WTC11 (cell line): Measurements from ENCODE around the gene TFAP2B. TPM values are rescaled to one million over a fixed set of nuclear protein-coding genes. Genes with fewer than 3 reads are reported as not detected.

Experiments
- ATAC-seq: fragments of 200-7000 bp; cut with Tn5 transposase; 2 replicates; pipeline ENCODE4 v1.10.0; 2021; ENCODE audit warnings: mild to moderate bottlenecking, moderate library complexity
- CTCF ChIA-PET: fragments of 300-600 bp; sonication (Branson Sonifier 250); formaldehyde crosslinking; loops from one replicate; lab custom pipeline; 2021; ENCODE audit warnings: antibody characterized with exemption; lab: Charles Lee
- POLR2A ChIA-PET: fragments of 350-600 bp; sonication (Branson Sonifier 250); formaldehyde crosslinking; loops from one replicate; lab custom pipeline; 2021; ENCODE audit warnings: antibody characterized with exemption; lab: Charles Lee
- DNase-seq: peaks from one replicate; pipeline ENCODE4 v3.0.0; 2021; ENCODE audit warnings: low spot score
- H3K27ac Mint-ChIP-seq: 2 replicates; pipeline ENCODE4 v1.8.0; 2021; ENCODE audit warnings: mixed read lengths
- H3K27me3 Mint-ChIP-seq: 2 replicates; pipeline ENCODE4 v1.8.0; 2021; ENCODE audit warnings: low read depth, mild to moderate bottlenecking, moderate library complexity, mixed read lengths
- H3K36me3 Mint-ChIP-seq: 2 replicates; pipeline ENCODE4 v1.8.0; 2021; ENCODE audit warnings: mixed read lengths
- H3K4me1 Mint-ChIP-seq: 2 replicates; pipeline ENCODE4 v1.8.0; 2022; ENCODE audit warnings: mixed read lengths
- H3K4me3 Mint-ChIP-seq: 2 replicates; pipeline ENCODE4 v1.8.0; 2021; ENCODE audit warnings: mild to moderate bottlenecking, moderate library complexity, mixed read lengths
- H3K9me3 Mint-ChIP-seq: 2 replicates; pipeline ENCODE4 v1.8.0; 2021; ENCODE audit warnings: mixed read lengths
- AR ChIP-seq: fragments of 250-450 bp; sonication (Bioruptor Pico); IDR thresholded peaks from 2 replicates; pipeline ENCODE4 v1.9.0; 2021; ENCODE audit warnings: mild to moderate bottlenecking
- ARID4B ChIP-seq: sonication (generic); formaldehyde crosslinking; IDR thresholded peaks from 2 replicates; pipeline ENCODE4 v1.8.0; 2023; ENCODE audit warnings: missing genetic modification reagents, mild to moderate bottlenecking, borderline replicate concordance
- CDX4 ChIP-seq: fragments of 250-450 bp; sonication (Bioruptor Pico); IDR thresholded peaks from 2 replicates; pipeline ENCODE4 v1.9.0; 2021; ENCODE audit warnings: moderate library complexity, mild to moderate bottlenecking, inconsistent platforms, borderline replicate concordance
- CREB1 ChIP-seq: sonication (generic); formaldehyde crosslinking; IDR thresholded peaks from 2 replicates; pipeline ENCODE4 v1.8.0; 2023; ENCODE audit warnings: mild to moderate bottlenecking, missing genetic modification reagents
- ESRRA ChIP-seq: sonication (generic); formaldehyde crosslinking; IDR thresholded peaks from 2 replicates; pipeline ENCODE4 v1.8.1; 2022; ENCODE audit warnings: mild to moderate bottlenecking, missing genetic modification reagents, borderline replicate concordance
- ETV6 ChIP-seq: sonication (generic); formaldehyde crosslinking; IDR thresholded peaks from 2 replicates; pipeline ENCODE4 v1.8.1; 2022; ENCODE audit warnings: mild to moderate bottlenecking, missing genetic modification reagents
- FOXJ3 ChIP-seq: sonication (generic); formaldehyde crosslinking; IDR thresholded peaks from 2 replicates; pipeline ENCODE4 v1.9.0; 2021; ENCODE audit warnings: missing genetic modification reagents, mild to moderate bottlenecking, borderline replicate concordance
- GABPB1 ChIP-seq: sonication (generic); formaldehyde crosslinking; IDR thresholded peaks from 2 replicates; pipeline ENCODE4 v1.8.1; 2023; ENCODE audit warnings: mild to moderate bottlenecking, missing genetic modification reagents
- GRHL2 ChIP-seq: fragments of 250-450 bp; sonication (Bioruptor Pico); IDR thresholded peaks from 2 replicates; pipeline ENCODE4 v1.8.0; 2022; ENCODE audit warnings: mild to moderate bottlenecking, moderate library complexity; ENCODE audit not compliant: insufficient replicate concordance, severe bottlenecking
- GTF2I ChIP-seq: fragments of 250-450 bp; sonication (Bioruptor Pico); conservative IDR thresholded peaks from 2 replicates; pipeline ENCODE4 v1.4.0; 2021; ENCODE audit warnings: mild to moderate bottlenecking
- IRF2 ChIP-seq: sonication (generic); formaldehyde crosslinking; IDR thresholded peaks from 2 replicates; pipeline ENCODE4 v1.8.0; 2022; ENCODE audit warnings: low read depth, missing genetic modification reagents, borderline replicate concordance
- JUN ChIP-seq: sonication (generic); formaldehyde crosslinking; IDR thresholded peaks from 2 replicates; pipeline ENCODE4 v1.8.0; 2023; ENCODE audit warnings: mild to moderate bottlenecking, missing genetic modification reagents
- MYBL2 ChIP-seq: sonication (generic); formaldehyde crosslinking; IDR thresholded peaks from 2 replicates; pipeline ENCODE4 v1.8.1; 2023; ENCODE audit warnings: mild to moderate bottlenecking, moderate library complexity, missing genetic modification reagents
- NFYB ChIP-seq: sonication (generic); formaldehyde crosslinking; conservative IDR thresholded peaks from 2 replicates; pipeline ENCODE4 v1.8.0; 2022; ENCODE audit warnings: low read depth, missing genetic modification reagents
- OVOL2 ChIP-seq: fragments of 250-450 bp; sonication (Bioruptor Pico); IDR thresholded peaks from 2 replicates; pipeline ENCODE4 v1.9.0; 2021; ENCODE audit warnings: mild to moderate bottlenecking, borderline replicate concordance
- TEAD1 ChIP-seq: sonication (generic); formaldehyde crosslinking; IDR thresholded peaks from 2 replicates; pipeline ENCODE4 v1.8.0; 2022; ENCODE audit warnings: mild to moderate bottlenecking, missing genetic modification reagents
- ZNF121 ChIP-seq: sonication (generic); formaldehyde crosslinking; IDR thresholded peaks from 2 replicates; pipeline ENCODE4 v1.8.0; 2023; ENCODE audit warnings: missing genetic modification reagents
- ZNF138 ChIP-seq: sonication (generic); formaldehyde crosslinking; conservative IDR thresholded peaks from 2 replicates; pipeline ENCODE4 v1.8.1; 2022; ENCODE audit warnings: mild to moderate bottlenecking, moderate library complexity, missing genetic modification reagents
- ZNF263 ChIP-seq: sonication (generic); formaldehyde crosslinking; IDR thresholded peaks from 2 replicates; pipeline ENCODE4 v1.8.1; 2022; ENCODE audit warnings: low read depth, mild to moderate bottlenecking, moderate library complexity, missing genetic modification reagents
- ZNF396 ChIP-seq: fragments of 250-450 bp; sonication (Bioruptor Pico); IDR thresholded peaks from 2 replicates; pipeline ENCODE4 v1.8.0; 2021; ENCODE audit warnings: mild to moderate bottlenecking, moderate library complexity, borderline replicate concordance
- ZNF416 ChIP-seq: fragments of 250-450 bp; sonication (Bioruptor Pico); IDR thresholded peaks from 2 replicates; pipeline ENCODE4 v1.9.0; 2021; ENCODE audit warnings: mild to moderate bottlenecking, inconsistent platforms
- ZNF512 ChIP-seq: sonication (generic); formaldehyde crosslinking; IDR thresholded peaks from 2 replicates; pipeline ENCODE4 v1.8.1; 2022; ENCODE audit warnings: missing genetic modification reagents, borderline replicate concordance
- total RNA-seq: library from RNA; stranded (reverse); gene quantifications from 3 replicates; pipeline ENCODE4 v1.2.3, GENCODE V29; 2021
- TF ChIP-seq, protein P1 (sequence below): fragments of 250-450 bp; sonication (Bioruptor Pico); conservative IDR thresholded peaks from 2 replicates; pipeline ENCODE4 v1.9.0; 2021; ENCODE audit warnings: mild to moderate bottlenecking
- TF ChIP-seq, protein P2 (sequence below): fragments of 250-450 bp; sonication (Bioruptor Pico); IDR thresholded peaks from 2 replicates; pipeline ENCODE4 v1.8.0; 2021; ENCODE audit warnings: mild to moderate bottlenecking

Gene TFAP2B
- total RNA-seq, 1 experiment from 2014 or later, result not detected

- TF ChIP-seq IRF2 (CRISPR knock-in tag), result no peak
- no peak for TF ChIP-seq ARID4B (CRISPR knock-in tag)
- TF ChIP-seq ZNF396 (CRISPR knock-in tag), result no peak
- TF ChIP-seq OVOL2 (CRISPR knock-in tag), result no peak
- TF ChIP-seq FOXJ3 (CRISPR knock-in tag), result no peak
- no peak for TF ChIP-seq NFYB (CRISPR knock-in tag)
- TF ChIP-seq ZNF263 (CRISPR knock-in tag), result no peak
- no peak for TF ChIP-seq ZNF121
- no peak for TF ChIP-seq GTF2I (CRISPR knock-in tag)
- TF ChIP-seq CDX4 (CRISPR knock-in tag), result no peak
- no peak for TF ChIP-seq CREB1 (CRISPR knock-in tag)
- TF ChIP-seq ETV6 (CRISPR knock-in tag), result no peak
- no peak for TF ChIP-seq ZNF138 (CRISPR knock-in tag)
- no peak for TF ChIP-seq GABPB1
- TF ChIP-seq TEAD1 (CRISPR knock-in tag), result no peak
- TF ChIP-seq ESRRA (CRISPR knock-in tag), result no peak
- TF ChIP-seq ZNF416 (CRISPR knock-in tag), result no peak
- TF ChIP-seq, protein P1, sequence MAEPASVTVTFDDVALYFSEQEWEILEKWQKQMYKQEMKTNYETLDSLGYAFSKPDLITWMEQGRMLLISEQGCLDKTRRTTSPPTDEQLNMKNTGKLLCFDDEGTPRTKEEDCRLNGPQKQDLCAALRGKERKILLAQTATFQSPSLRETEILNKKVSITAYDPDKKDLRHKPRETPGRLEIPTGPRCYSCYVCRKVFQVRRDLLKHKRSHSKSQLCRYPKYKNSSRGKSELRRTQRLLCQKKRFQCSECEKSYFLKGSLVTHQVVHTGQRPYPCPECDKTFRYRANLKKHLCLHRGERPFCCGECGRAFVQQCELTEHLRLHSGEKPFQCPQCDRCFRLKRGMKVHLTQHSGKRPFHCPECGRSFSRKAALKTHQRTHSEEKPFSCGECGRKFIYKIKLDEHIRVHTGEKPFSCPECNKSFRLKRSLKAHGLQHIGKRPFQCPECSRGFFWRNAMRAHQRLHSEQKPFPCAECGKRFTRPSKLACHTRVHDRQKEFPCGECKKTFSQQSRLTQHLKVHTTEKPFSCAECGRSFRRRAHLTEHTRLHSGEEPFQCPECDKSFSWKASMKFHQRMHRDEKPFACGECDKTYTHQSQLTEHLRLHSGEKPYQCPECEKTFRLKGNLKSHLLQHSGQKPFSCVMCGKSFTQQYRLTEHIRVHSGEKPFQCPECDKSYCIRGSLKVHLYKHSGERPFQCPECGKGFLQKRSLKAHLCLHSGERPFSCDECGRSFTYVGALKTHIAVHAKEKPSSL, result no peak
- no peak for TF ChIP-seq JUN (CRISPR knock-in tag)
- TF ChIP-seq, all 79 proteins: peak for 0
- Mint-ChIP-seq H3K27me3 (no peaks in the 10 kb centered on the region; the same call in 1 of the 2 replicates), H3K4me3 (no peak overlapping the region), H3K27ac (no peak overlapping the region), H3K9me3 (no peaks in the 10 kb centered on the region), H3K36me3 (no peaks in the 10 kb centered on the region), H3K4me1 (no peaks in the 10 kb centered on the region)
- ChIA-PET CTCF (no interaction called here), POLR2A (no interaction called here)
- no peak for ATAC-seq
- DNase-seq, result no peak
Observed at GRCh38 chr6:50780382-50780781, 38.3 kb upstream of the TFAP2B start.

DNA sequence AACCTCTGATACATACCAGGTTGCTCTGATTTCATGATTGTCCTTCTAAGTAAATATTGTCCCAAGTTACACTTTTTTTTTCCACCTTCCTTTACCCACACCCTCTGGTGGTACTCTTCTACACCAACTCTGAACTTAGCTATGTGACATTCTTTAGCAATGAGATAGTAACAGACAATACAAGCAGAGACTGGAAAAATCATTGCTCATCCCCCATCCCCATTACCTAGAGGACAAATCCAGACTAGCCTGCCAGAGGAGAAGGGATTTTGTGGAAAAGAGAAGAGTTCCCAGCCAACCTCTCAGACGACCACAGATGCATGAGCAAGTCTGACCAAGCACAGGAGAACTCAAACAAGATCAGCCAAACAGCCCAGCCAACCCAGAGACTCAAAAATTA is 32.8 kb upstream of the TFAP2B start:
- Mint-ChIP-seq H3K4me1 (0 out of 2 replicates have a peak, but pooled peaks cover 2% of the 10 kb centered on the region), H3K27ac (no peak overlapping the region), H3K4me3 (no peak overlapping the region), H3K9me3 (no peaks in the 10 kb centered on the region), H3K36me3 (no peaks in the 10 kb centered on the region), H3K27me3 (no peaks in the 10 kb centered on the region; the same call in 1 of the 2 replicates)
- ChIA-PET CTCF (no interaction called here), POLR2A (no interaction called here)
- DNase-seq (no peak), ATAC-seq (no peak)
- TF ChIP-seq AR (CRISPR knock-in tag) (no peak), MYBL2 (no peak), ZNF512 (CRISPR knock-in tag) (no peak), GABPB1 (no peak), GRHL2 (CRISPR knock-in tag) (no peak)
- TF ChIP-seq, protein P2, sequence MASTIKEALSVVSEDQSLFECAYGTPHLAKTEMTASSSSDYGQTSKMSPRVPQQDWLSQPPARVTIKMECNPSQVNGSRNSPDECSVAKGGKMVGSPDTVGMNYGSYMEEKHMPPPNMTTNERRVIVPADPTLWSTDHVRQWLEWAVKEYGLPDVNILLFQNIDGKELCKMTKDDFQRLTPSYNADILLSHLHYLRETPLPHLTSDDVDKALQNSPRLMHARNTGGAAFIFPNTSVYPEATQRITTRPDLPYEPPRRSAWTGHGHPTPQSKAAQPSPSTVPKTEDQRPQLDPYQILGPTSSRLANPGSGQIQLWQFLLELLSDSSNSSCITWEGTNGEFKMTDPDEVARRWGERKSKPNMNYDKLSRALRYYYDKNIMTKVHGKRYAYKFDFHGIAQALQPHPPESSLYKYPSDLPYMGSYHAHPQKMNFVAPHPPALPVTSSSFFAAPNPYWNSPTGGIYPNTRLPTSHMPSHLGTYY, result no peak
